BLaER1 treated with 17β-estradiol and CSF1 and Interleukin-3, amounts not matched to agents 10 nM and 100 nM (cell line): Measurements from ENCODE around the gene OR13C9.
"Not testable (repeated sequence)": the region's sequence is repeated elsewhere in the genome, so short reads cannot be mapped to it uniquely, and the experiment has no call there.

ENCODE experiments used
- H3K27ac ChIP-seq, 11 experiments: shearing (Covaris generic); formaldehyde crosslinking; 2 replicates each; pipeline ENCODE4 v1.8.1; 2022
- H3K27me3 ChIP-seq, 11 experiments: shearing (Covaris generic); formaldehyde crosslinking; 2 replicates each; pipeline ENCODE4 v1.8.1; 2022
- H3K36me3 ChIP-seq, 11 experiments: shearing (Covaris generic); formaldehyde crosslinking; 2 replicates each; pipeline ENCODE4 v1.8.1; 2022
- H3K4me1 ChIP-seq, 10 experiments: shearing (Covaris generic); formaldehyde crosslinking; 2 replicates each; pipeline ENCODE4 v1.8.1; 2022
- H3K4me2 ChIP-seq, 11 experiments: shearing (Covaris generic); formaldehyde crosslinking; 2 replicates each; pipeline ENCODE4 v1.8.1; 2022
- H3K4me3 ChIP-seq, 10 experiments: shearing (Covaris generic); formaldehyde crosslinking; 2 replicates each; pipeline ENCODE4 v1.8.1; 2022
- H3K9ac ChIP-seq, 11 experiments: shearing (Covaris generic); formaldehyde crosslinking; 2 replicates each; pipeline ENCODE4 v1.8.1; 2022
- H3K9me3 ChIP-seq, 11 experiments: shearing (Covaris generic); formaldehyde crosslinking; replicated peaks in 1 of 11; 2 replicates each; pipeline ENCODE4 v1.8.1; 2022
- H4K20me1 ChIP-seq, 11 experiments: shearing (Covaris generic); formaldehyde crosslinking; 2 replicates each; pipeline ENCODE4 v1.8.1; 2022
- Cebpa-rat ChIP-seq, 11 experiments: shearing (Covaris generic); IDR thresholded peaks; 2 replicates each; pipeline ENCODE4 v1.8.1; 2022

The OR13C9 gene

GRCh38 chr9:104618104-104618503 is at the start of gene OR13C9:
Gene OR13C9, minus strand, starts transcription at chr9:104618204. Its CDS starts 0 bp downstream, at chr9:104618204.
- Histone ChIP-seq H3K4me2 (no peak within 1 kb of the TSS), H3K9me3 (peaks cover 0 to 5% (median 0%) of the 10 kb centered on the region in 11 experiments; a peak in 2 of 22 replicates)

GRCh38 chr9:104658496-104659195 is 40.6 kb upstream of the OR13C9 start:
- Histone ChIP-seq H3K4me3 (no peak overlapping the region), H4K20me1 (no peaks in the 10 kb centered on the region), H3K36me3 (no peaks in the 10 kb centered on the region), H3K4me2 (no peak overlapping the region), H3K27ac (no peak overlapping the region), H3K27me3 (no peaks in the 10 kb centered on the region), H3K9me3 (peaks cover 0 to 3% (median 0%) of the 10 kb centered on the region in 11 experiments; a peak in 3 of 22 replicates), H3K9ac (no peak overlapping the region), H3K4me1 (peaks cover 0 to 5% (median 0%) of the 10 kb centered on the region in 10 experiments; a peak in 1 of 20 replicates)
- no peak for TF ChIP-seq Cebpa-rat (IDR thresholded peaks at IDR 0.05)

More at GRCh38 chr9:104618104-104618503, at the start of gene OR13C9:
- H3K27me3 ChIP-seq = no peaks in the 10 kb centered on the region
- no peak for TF ChIP-seq Cebpa-rat (IDR thresholded peaks at IDR 0.05)
- H3K9ac ChIP-seq = no peak within 1 kb of the TSS
- no peaks in the 10 kb centered on the region for H3K36me3 ChIP-seq
- no peak within 1 kb of the TSS for H3K4me3 ChIP-seq
- H3K4me1 ChIP-seq = no peaks in the 10 kb centered on the region
- no peaks in the 10 kb centered on the region for H4K20me1 ChIP-seq
- H3K27ac ChIP-seq = no peak within 1 kb of the TSS

- Histone ChIP-seq H3K27me3 (no peaks in the 10 kb centered on the region), H4K20me1 (no peaks in the 10 kb centered on the region), H3K27ac (no peak overlapping the region), H3K36me3 (no peaks in the 10 kb centered on the region), H3K9me3 (peaks cover 31 to 55% (median 37%) of the 10 kb centered on the region in 11 experiments), H3K9ac (no peak overlapping the region), H3K4me2 (no peak overlapping the region), H3K4me3 (no peak overlapping the region), H3K4me1 (peaks cover 0 to 5% (median 0%) of the 10 kb centered on the region in 10 experiments; a peak in 3 of 20 replicates)
- TF ChIP-seq Cebpa-rat (IDR thresholded peaks at IDR 0.05) = no peak
Observed at GRCh38 chr9:104635456-104635855, 17.5 kb upstream of the OR13C9 start.

GRCh38 chr9:104633976-104634520 is 16.0 kb upstream of the OR13C9 start:
- TF ChIP-seq Cebpa-rat (IDR thresholded peaks at IDR 0.05) = no peak

GRCh38 chr9:104625964-104626363 is 8.0 kb upstream of the OR13C9 start:
- H3K27me3 ChIP-seq, H3K4me1 ChIP-seq, H3K4me2 ChIP-seq, H3K9ac ChIP-seq, H3K27ac ChIP-seq, H4K20me1 ChIP-seq, H3K4me3 ChIP-seq, H3K36me3 ChIP-seq: not testable (repeated sequence)
- peaks cover 4 to 24% (median 17%) of the 10 kb centered on the region in 11 experiments; a peak in 15 of 22 replicates for H3K9me3 ChIP-seq

More at GRCh38 chr9:104633976-104634520, 16.0 kb upstream of the OR13C9 start:
- Histone ChIP-seq H3K4me2 (no peak overlapping the region), H3K36me3 (no peaks in the 10 kb centered on the region), H3K9me3 (peaks cover 19 to 43% (median 28%) of the 10 kb centered on the region in 11 experiments), H4K20me1 (no peaks in the 10 kb centered on the region), H3K27ac (no peak overlapping the region), H3K27me3 (no peaks in the 10 kb centered on the region), H3K4me3 (no peak overlapping the region), H3K4me1 (peaks cover 0 to 5% (median 0%) of the 10 kb centered on the region in 10 experiments; a peak in 3 of 20 replicates), H3K9ac (no peak overlapping the region)

GRCh38 chr9:104617418-104617817 is 586 bp downstream of the OR13C9 start:
- Histone ChIP-seq H4K20me1 (no peaks in the 10 kb centered on the region), H3K36me3 (no peaks in the 10 kb centered on the region), H3K4me2 (no peak overlapping the region), H3K4me1 (no peaks in the 10 kb centered on the region), H3K27ac (no peak overlapping the region), H3K4me3 (no peak overlapping the region), H3K9ac (no peak overlapping the region), H3K27me3 (no peaks in the 10 kb centered on the region), H3K9me3 (peaks cover 0 to 5% (median 0%) of the 10 kb centered on the region in 11 experiments; a peak in 2 of 22 replicates)
- no peak for TF ChIP-seq Cebpa-rat (IDR thresholded peaks at IDR 0.05)

GRCh38 chr9:104611213-104611612 is 6.8 kb downstream of the OR13C9 start:
- Histone ChIP-seq H4K20me1 (no peaks in the 10 kb centered on the region), H3K4me3 (no peak overlapping the region), H3K4me1 (no peaks in the 10 kb centered on the region), H3K27me3 (no peaks in the 10 kb centered on the region), H3K36me3 (no peaks in the 10 kb centered on the region), H3K4me2 (no peak overlapping the region), H3K27ac (no peak overlapping the region), H3K9me3 (peaks cover 0 to 5% (median 0%) of the 10 kb centered on the region in 11 experiments; a peak in 2 of 22 replicates), H3K9ac (no peak overlapping the region)
- no peak for TF ChIP-seq Cebpa-rat (IDR thresholded peaks at IDR 0.05)

- H3K4me2 ChIP-seq = no peak overlapping the region
- no peak overlapping the region for H3K9ac ChIP-seq
- no peaks in the 10 kb centered on the region for H3K4me1 ChIP-seq
- H3K27ac ChIP-seq = no peak overlapping the region
- H4K20me1 ChIP-seq = no peaks in the 10 kb centered on the region
- no peak overlapping the region for H3K4me3 ChIP-seq
- H3K36me3 ChIP-seq = no peaks in the 10 kb centered on the region
- H3K27me3 ChIP-seq = no peaks in the 10 kb centered on the region
- no peak for TF ChIP-seq Cebpa-rat (IDR thresholded peaks at IDR 0.05)
- H3K9me3 ChIP-seq = no peaks in the 10 kb centered on the region
Observed at GRCh38 chr9:104608336-104608735, 9.7 kb downstream of the OR13C9 start.

GRCh38 chr9:104606152-104606551 is 11.9 kb downstream of the OR13C9 start:
- Histone ChIP-seq H3K27me3 (no peaks in the 10 kb centered on the region), H3K27ac (no peak overlapping the region), H3K9ac (no peak overlapping the region), H3K4me2 (no peak overlapping the region), H3K4me3 (no peak overlapping the region), H3K9me3 (no peaks in the 10 kb centered on the region), H3K4me1 (no peaks in the 10 kb centered on the region), H3K36me3 (no peaks in the 10 kb centered on the region), H4K20me1 (no peaks in the 10 kb centered on the region)
- TF ChIP-seq Cebpa-rat (IDR thresholded peaks at IDR 0.05) = no peak

GRCh38 chr9:104605527-104605926 is 12.5 kb downstream of the OR13C9 start, which contains the start of gene OR13C2:
Gene OR13C2, minus strand, starts transcription at chr9:104605627. Its CDS starts 0 bp downstream, at chr9:104605627.
- not testable (repeated sequence) for H3K27me3 ChIP-seq, H3K36me3 ChIP-seq, H4K20me1 ChIP-seq, H3K4me3 ChIP-seq, H3K4me2 ChIP-seq, H3K9me3 ChIP-seq, H3K4me1 ChIP-seq, H3K27ac ChIP-seq, H3K9ac ChIP-seq
